Endothelial cell (in vitro differentiated cells): Measurements from ENCODE around the gene DCAKD. TPM values are rescaled to one million over a fixed set of nuclear protein-coding genes. Genes with fewer than 3 reads are reported as not detected.

Experiments used
- DNase-seq: peaks from one replicate; pipeline ENCODE4 v3.0.0; 2021; ENCODE audit warnings: low spot score
- H3K27ac Mint-ChIP-seq: one replicate; pipeline ENCODE4 v1.8.0; 2021; ENCODE audit warnings: mixed read lengths, inconsistent platforms; ENCODE audit not compliant: unreplicated experiment
- H3K27me3 Mint-ChIP-seq: one replicate; pipeline ENCODE4 v1.8.0; 2021; ENCODE audit warnings: mild to moderate bottlenecking, moderate library complexity, mixed read lengths, inconsistent platforms; ENCODE audit not compliant: unreplicated experiment
- H3K36me3 Mint-ChIP-seq: one replicate; pipeline ENCODE4 v1.8.0; 2021; ENCODE audit warnings: mild to moderate bottlenecking, low read depth, mixed read lengths, inconsistent platforms; ENCODE audit not compliant: unreplicated experiment
- H3K4me1 Mint-ChIP-seq: one replicate; pipeline ENCODE4 v1.8.0; 2021; ENCODE audit warnings: mild to moderate bottlenecking, mixed read lengths, inconsistent platforms; ENCODE audit not compliant: unreplicated experiment
- H3K4me3 Mint-ChIP-seq: one replicate; pipeline ENCODE4 v1.8.0; 2021; ENCODE audit warnings: mild to moderate bottlenecking, mixed read lengths, inconsistent platforms; ENCODE audit not compliant: unreplicated experiment
- H3K9me3 Mint-ChIP-seq: one replicate; pipeline ENCODE4 v1.8.0; 2021; ENCODE audit warnings: mixed read lengths, inconsistent platforms; ENCODE audit not compliant: unreplicated experiment
- long read RNA-seq: library from polyadenylated mRNA; unstranded; transcript quantifications from one replicate; pipeline ENCODE4 v2.0.0, GENCODE V29; 2020; ENCODE audit not compliant: unreplicated experiment
- total RNA-seq: library from RNA; stranded (reverse); fragmentation: NEBNext Ultra II Directional; extraction: Animal tissue kit (Norgen Biotek cat#: 25700); gene quantifications from one replicate; pipeline ENCODE4 v1.2.1, GENCODE V29; 2021; ENCODE audit not compliant: unreplicated experiment
- TF ChIP-seq, protein P1 (sequence below): fragments of 200-600 bp; sonication (generic); IDR thresholded peaks from one replicate; pipeline ENCODE4 v1.5.0; 2021; ENCODE audit warnings: antibody characterized with exemption; ENCODE audit not compliant: unreplicated experiment

The DCAKD gene, protein sequence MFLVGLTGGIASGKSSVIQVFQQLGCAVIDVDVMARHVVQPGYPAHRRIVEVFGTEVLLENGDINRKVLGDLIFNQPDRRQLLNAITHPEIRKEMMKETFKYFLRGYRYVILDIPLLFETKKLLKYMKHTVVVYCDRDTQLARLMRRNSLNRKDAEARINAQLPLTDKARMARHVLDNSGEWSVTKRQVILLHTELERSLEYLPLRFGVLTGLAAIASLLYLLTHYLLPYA
- total RNA-seq = 29.2 TPM
- long read RNA-seq, transcript DCAKD-205 (5 exons, 990 nt) = minor isoform, 6 of 23 reads
- long read RNA-seq, transcript DCAKD-208 (5 exons, 2,054 nt) = minor isoform, 5 of 23 reads
- long read RNA-seq, transcript DCAKD-202 (5 exons, 2,030 nt) = major isoform, 9 of 23 reads
- long read RNA-seq, partial matches to known transcripts = 0 of 23 reads
- long read RNA-seq, other reads (novel, unspliced or antisense) = 3 of 23 reads

DNA sequence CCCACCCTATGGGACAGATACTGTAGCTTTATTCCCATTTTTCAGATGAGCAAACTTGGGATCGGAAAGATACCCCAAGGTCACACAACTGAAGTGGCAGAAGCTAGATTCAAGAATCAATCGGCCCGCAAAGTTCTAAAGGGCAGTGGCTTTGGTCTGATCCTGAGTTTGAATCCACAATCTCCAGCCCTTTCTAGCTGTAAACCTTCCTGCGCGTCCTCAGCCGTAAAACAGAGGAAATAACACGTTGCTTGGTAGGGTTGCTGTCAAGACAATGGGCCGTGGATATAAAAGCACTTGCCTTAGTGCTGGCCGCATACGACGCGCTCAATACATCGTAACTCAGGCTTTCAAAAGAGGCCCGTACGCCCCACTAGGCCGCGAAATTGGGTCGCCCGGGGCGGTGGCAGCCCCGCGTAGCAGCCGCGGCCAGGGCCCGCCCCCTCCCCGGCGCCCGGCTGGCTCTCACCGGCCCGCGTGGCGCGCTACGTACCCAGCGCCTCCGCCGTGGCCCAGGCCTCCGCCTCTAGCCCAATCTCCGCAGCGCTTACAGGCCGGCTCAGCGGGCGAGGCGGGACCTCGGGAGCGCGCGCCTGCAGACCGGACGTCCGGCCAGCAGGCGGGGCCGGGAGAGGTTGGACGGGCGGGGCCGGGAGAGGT is at the start of gene DCAKD:
Gene DCAKD, minus strand, starts transcription at position 573 of the 660 bp plus-strand sequence. CDS start 16,747 bp downstream, outside the sequence.
- peaks cover 3% of the 10 kb centered on the region for H3K27me3 Mint-ChIP-seq
- no peaks in the 10 kb centered on the region for H3K36me3 Mint-ChIP-seq
- peaks cover 11% of the 10 kb centered on the region for H3K4me1 Mint-ChIP-seq
- peak within 1 kb of the TSS; percentile 90 for H3K4me3 Mint-ChIP-seq
- TF ChIP-seq, protein P1, sequence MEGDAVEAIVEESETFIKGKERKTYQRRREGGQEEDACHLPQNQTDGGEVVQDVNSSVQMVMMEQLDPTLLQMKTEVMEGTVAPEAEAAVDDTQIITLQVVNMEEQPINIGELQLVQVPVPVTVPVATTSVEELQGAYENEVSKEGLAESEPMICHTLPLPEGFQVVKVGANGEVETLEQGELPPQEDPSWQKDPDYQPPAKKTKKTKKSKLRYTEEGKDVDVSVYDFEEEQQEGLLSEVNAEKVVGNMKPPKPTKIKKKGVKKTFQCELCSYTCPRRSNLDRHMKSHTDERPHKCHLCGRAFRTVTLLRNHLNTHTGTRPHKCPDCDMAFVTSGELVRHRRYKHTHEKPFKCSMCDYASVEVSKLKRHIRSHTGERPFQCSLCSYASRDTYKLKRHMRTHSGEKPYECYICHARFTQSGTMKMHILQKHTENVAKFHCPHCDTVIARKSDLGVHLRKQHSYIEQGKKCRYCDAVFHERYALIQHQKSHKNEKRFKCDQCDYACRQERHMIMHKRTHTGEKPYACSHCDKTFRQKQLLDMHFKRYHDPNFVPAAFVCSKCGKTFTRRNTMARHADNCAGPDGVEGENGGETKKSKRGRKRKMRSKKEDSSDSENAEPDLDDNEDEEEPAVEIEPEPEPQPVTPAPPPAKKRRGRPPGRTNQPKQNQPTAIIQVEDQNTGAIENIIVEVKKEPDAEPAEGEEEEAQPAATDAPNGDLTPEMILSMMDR = peak; percentile 9
- DNase-seq = peak; percentile 93
- no peaks in the 10 kb centered on the region for H3K9me3 Mint-ChIP-seq
- H3K27ac Mint-ChIP-seq = peak within 1 kb of the TSS; percentile 86

DNA sequence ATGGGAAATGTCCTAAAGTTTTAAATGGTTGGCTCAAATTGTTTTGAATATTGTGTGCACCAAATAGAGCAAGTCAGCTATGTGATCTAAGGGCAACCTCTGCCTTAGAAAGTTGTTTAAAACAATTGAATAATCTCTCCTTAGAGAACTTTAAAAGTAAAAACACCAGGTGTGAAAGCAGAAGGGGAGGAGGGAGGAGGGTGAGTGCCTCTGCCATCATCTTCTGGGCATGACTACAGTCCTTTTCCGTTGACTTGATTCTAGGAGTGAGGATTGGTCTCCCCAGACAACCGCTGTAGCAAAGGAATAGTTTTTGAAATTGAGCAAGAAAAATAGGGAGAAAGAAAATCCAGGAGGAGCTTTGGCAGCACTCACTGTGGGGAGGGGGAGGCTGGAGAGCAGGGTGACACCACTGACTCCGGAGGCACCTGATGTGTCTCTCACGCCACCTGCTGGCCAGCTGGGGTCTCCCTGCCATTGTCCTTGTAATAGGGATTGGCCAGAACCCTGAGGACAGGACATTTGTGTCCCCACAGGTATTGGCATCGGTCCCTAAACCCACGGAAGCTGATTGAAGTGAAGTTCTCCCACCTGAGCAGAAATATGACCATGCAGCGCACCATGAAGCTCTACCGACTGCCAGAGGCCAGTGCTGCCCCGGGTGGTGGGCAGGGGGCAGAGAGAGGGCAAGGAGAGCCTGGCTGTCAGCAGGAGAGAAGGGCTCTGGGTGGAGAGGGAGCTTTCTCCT is 47.6 kb upstream of the DCAKD start:
- H3K27ac Mint-ChIP-seq = no peak overlapping the region
- H3K4me1 Mint-ChIP-seq = no peaks in the 10 kb centered on the region
- H3K9me3 Mint-ChIP-seq = no peaks in the 10 kb centered on the region
- peak overlapping the region; percentile 27 for H3K4me3 Mint-ChIP-seq
- peak; percentile 94 for DNase-seq
- peaks cover 14% of the 10 kb centered on the region for H3K27me3 Mint-ChIP-seq
- peaks cover 56% of the 10 kb centered on the region for H3K36me3 Mint-ChIP-seq
- TF ChIP-seq, protein P1 = peak; percentile 13

DNA sequence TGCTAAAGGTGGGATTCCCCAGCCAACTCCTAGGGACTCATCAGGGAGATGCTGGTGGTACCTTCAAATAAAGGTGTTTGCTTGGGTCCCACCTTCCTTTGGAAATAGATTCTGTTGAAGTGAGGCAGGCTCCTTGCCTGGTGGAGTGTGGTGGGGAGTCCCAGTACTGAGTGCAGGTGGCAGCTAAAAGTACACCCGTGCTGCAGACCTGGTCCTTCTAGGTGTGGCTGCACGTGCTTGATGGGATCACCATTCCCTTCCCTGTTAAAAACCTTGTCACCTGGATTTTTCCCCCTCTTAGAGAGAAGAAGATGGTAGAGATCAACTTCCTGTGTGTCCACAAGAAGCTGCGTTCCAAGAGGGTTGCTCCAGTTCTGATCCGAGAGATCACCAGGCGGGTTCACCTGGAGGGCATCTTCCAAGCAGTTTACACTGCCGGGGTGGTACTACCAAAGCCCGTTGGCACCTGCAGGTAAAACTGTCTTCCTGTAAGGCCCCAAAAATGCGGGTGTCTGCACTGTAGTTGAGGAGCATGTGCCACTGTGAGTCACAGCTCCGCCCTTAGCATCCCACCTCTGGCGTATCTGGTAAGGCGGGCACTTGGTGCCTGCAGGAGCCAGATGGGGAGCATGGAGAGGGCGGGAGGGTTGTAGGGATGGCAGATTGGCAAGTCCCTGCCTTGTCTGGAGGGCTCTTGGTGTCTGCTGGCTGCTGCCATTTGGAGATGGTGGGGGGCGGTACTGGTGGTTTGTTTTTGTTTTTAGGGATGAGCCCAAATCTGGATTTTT is 46.8 kb upstream of the DCAKD start:
- Mint-ChIP-seq H3K4me3 (peak overlapping the region; percentile 27), H3K27me3 (peaks cover 14% of the 10 kb centered on the region), H3K4me1 (no peaks in the 10 kb centered on the region), H3K9me3 (no peaks in the 10 kb centered on the region), H3K36me3 (peaks cover 58% of the 10 kb centered on the region), H3K27ac (no peak overlapping the region)
- no peak for DNase-seq
- TF ChIP-seq, protein P1 = no peak

DNA sequence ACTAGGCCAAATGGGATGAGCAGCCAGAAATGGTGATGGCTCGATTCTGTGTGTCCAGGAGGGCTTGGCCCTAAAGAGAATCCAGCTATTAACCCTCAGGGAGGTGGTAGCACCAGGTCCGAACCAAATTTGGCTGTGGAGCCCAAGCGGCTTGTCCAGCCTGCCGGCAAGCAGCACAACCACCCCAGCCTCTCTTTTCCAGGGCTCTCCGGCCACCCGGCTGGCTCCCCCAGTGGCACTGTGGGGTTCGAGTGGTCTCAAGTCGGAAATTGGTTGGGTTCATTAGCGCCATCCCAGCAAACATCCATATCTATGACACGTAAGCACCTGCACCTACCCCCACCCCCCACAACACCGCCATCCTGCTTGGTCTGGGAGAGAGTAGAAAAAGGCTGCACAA is 45.5 kb upstream of the DCAKD start:
- Mint-ChIP-seq H3K27me3 (peaks cover 14% of the 10 kb centered on the region), H3K9me3 (no peaks in the 10 kb centered on the region), H3K4me1 (no peaks in the 10 kb centered on the region), H3K4me3 (no peak overlapping the region), H3K36me3 (peaks cover 56% of the 10 kb centered on the region), H3K27ac (no peak overlapping the region)
- no peak for DNase-seq
- TF ChIP-seq, protein P1 = no peak
